ACC112 (cell line): ENCODE data around the gene STK39.

Experiments
- H2AFZ ChIP-seq: fragments of 200-600 bp; sonication (generic); one replicate; pipeline ENCODE4 v1.6.0; 2017; ENCODE audit warnings: antibody characterized with exemption, low read length; ENCODE audit not compliant: unreplicated experiment
- H3K27ac ChIP-seq: fragments of 200-600 bp; sonication (generic); 2 replicates; pipeline ENCODE4 v1.5.1; 2014; ENCODE audit warnings: low read depth, mild to moderate bottlenecking, antibody characterized with exemption, low read length, moderate library complexity
- H3K27me3 ChIP-seq: fragments of 200-600 bp; sonication (generic); 2 replicates; pipeline ENCODE4 v1.6.1; 2014; ENCODE audit warnings: mild to moderate bottlenecking, antibody characterized with exemption, low read length, moderate library complexity, mixed read lengths; ENCODE audit not compliant: insufficient read depth
- H3K36me3 ChIP-seq: fragments of 200-600 bp; sonication (generic); 2 replicates; pipeline ENCODE4 v1.6.1; 2016; ENCODE audit warnings: mild to moderate bottlenecking, antibody characterized with exemption, low read length, moderate library complexity, mixed read lengths; ENCODE audit not compliant: insufficient read depth
- H3K4me1 ChIP-seq: fragments of 200-600 bp; sonication (generic); one replicate; pipeline ENCODE4 v1.6.1; 2016; ENCODE audit warnings: low read length, mixed read lengths; ENCODE audit not compliant: insufficient read depth, unreplicated experiment, control insufficient read depth
- H3K4me3 ChIP-seq: fragments of 200-600 bp; sonication (generic); 2 replicates; pipeline ENCODE4 v1.5.1; 2014; ENCODE audit warnings: mild to moderate bottlenecking, low read depth, low read length
- H3K79me2 ChIP-seq: fragments of 200-600 bp; sonication (generic); one replicate; pipeline ENCODE4 v1.6.0; 2016; ENCODE audit warnings: low read length; ENCODE audit not compliant: control insufficient read depth, unreplicated experiment, insufficient read depth

STK39 gene

GRCh38 chr2:168243061-168243460, 4.3 kb downstream of the STK39 start:
- no peak overlapping the region for H3K4me3 ChIP-seq
- no peak overlapping the region for H3K27ac ChIP-seq
- H3K4me1 ChIP-seq, result peaks cover 21% of the 10 kb centered on the region
- H3K36me3 ChIP-seq, result no peaks in the 10 kb centered on the region
- H2AFZ ChIP-seq, result no peak overlapping the region
- H3K79me2 ChIP-seq, result peaks cover 56% of the 10 kb centered on the region
- H3K27me3 ChIP-seq, result no peaks in the 10 kb centered on the region

DNA sequence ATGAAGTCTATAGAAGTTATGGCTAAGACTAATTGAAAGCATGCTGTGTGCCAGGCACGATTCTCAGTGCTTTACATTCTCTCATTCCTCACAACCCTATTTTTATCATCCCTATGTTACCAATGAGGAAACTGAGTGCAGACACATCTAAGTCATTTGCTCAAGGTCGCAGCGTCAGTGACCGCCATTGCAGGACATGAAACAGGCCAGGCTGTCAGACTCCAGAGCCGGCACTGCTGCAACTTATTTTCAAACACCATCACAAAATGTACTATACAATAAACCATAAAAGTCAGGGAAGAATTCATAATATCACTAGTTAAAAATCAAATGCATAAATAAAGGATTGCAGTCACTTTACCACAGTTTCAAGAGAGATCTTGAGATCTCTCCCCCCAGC, 5.6 kb downstream of the STK39 start:
- H3K36me3 ChIP-seq, result no peaks in the 10 kb centered on the region
- H3K27ac ChIP-seq, result no peak overlapping the region
- no peaks in the 10 kb centered on the region for H3K27me3 ChIP-seq
- H3K4me1 ChIP-seq, result peaks cover 25% of the 10 kb centered on the region
- H3K4me3 ChIP-seq, result no peak overlapping the region
- H3K79me2 ChIP-seq, result peaks cover 60% of the 10 kb centered on the region
- H2AFZ ChIP-seq, result no peak overlapping the region

DNA sequence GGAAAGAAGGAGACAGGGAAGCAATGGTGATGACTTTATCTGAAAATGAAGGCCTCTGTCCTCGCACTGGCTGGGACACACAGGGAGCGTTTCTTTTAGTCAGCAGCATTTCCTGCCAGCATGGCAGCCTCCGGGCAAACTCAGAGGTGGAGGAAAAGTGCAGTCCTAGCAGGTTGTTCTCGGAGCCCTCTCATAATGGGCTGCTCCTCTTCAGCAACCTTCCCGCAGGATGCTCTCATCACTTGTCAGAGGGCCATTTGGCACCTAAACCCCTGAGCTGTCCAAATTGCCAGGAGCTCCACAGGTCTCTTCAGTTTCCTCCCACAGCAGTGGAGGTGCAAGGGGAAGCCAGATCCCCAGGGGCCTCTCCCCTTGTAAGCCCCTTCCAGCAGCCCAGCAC, 6.2 kb downstream of the STK39 start:
- Histone ChIP-seq H3K4me1 (peaks cover 25% of the 10 kb centered on the region), H3K4me3 (no peak overlapping the region), H3K27me3 (no peaks in the 10 kb centered on the region), H2AFZ (no peak overlapping the region), H3K36me3 (no peaks in the 10 kb centered on the region), H3K79me2 (peaks cover 58% of the 10 kb centered on the region), H3K27ac (no peak overlapping the region)

DNA sequence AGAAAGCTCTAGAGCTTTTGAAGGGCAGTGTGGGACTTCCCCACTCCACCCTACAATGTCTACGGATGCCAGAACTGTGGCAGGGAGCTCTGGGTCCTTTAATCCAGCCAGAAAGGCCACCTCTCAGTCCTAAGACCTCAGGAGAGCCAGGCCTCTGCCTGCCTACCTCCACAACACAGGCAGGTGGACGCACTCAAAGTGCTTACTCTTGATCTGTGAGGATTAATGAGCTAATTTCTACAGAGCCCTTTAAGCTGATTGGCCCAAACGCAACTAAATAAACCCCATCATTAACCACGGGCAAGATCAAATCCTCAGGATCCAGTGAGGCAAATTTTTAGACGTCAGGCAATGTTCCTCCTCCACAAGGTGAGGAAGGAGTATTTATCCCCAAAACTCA, 8.1 kb downstream of the STK39 start:
- H3K36me3 ChIP-seq, result no peaks in the 10 kb centered on the region
- H3K27me3 ChIP-seq, result no peaks in the 10 kb centered on the region
- H2AFZ ChIP-seq, result no peak overlapping the region
- no peak overlapping the region for H3K4me3 ChIP-seq
- H3K4me1 ChIP-seq, result peaks cover 16% of the 10 kb centered on the region
- H3K27ac ChIP-seq, result no peak overlapping the region
- H3K79me2 ChIP-seq, result peaks cover 41% of the 10 kb centered on the region

DNA sequence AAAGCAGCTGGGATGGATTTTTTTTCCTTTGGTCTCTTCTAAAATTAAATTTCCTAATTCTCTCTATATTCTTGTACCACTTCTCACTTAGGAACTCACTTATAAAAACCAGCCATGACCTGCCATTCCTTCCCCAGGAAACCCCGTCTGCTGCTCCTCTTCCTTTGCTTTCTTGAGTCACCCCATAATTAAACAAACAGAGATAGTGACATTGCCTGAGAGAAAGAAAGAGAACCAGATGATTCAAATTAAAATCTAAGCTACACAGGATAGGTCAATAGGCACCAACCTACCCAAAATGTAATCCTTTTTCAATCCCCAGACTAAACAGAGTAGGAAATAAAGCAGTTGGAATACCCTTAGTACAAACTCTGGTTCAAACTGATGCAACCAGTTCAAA, 9.7 kb downstream of the STK39 start:
- H3K4me1 ChIP-seq, result peaks cover 25% of the 10 kb centered on the region
- no peak overlapping the region for H2AFZ ChIP-seq
- no peak overlapping the region for H3K27ac ChIP-seq
- H3K79me2 ChIP-seq, result peaks cover 36% of the 10 kb centered on the region
- H3K27me3 ChIP-seq, result no peaks in the 10 kb centered on the region
- H3K36me3 ChIP-seq, result no peaks in the 10 kb centered on the region
- H3K4me3 ChIP-seq, result no peak overlapping the region

- H3K79me2 ChIP-seq, result peaks cover 43% of the 10 kb centered on the region
Observed at GRCh38 chr2:168234407-168235085, 12.8 kb downstream of the STK39 start.

DNA sequence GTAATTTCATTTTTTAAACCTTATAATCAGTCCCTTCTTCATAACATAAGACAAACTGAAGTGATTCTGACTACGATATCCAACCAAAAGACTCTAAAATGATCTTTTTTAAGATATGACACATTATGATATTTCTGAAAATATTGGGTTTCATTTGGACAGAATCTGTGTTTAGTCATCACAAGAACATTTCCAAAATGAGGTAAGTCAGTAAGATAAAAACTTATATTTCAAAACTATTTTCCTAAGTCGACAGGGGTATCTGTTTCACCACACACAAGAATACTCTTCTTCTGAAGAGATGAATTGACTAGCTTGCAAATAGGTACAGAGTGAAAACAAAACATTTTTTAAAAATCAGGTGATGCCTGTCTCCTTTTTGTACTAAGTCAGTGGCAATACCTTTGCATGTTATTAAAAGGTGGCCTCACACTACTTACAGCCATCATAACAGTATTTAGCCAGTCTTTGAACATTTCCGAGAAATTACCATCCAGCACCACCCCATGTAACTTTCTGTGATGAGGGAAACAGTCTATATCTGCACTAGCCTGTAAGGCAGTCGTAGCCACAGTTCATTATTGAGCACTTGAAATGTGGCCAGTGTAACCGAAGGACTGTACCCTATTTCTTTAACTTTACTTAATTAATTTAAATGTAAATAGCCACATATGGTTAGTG, 13.5 kb downstream of the STK39 start:
- Histone ChIP-seq H3K4me1 (peaks cover 25% of the 10 kb centered on the region), H3K4me3 (peak overlapping the region; percentile 28; the same call in 1 of the 2 replicates), H3K36me3 (no peaks in the 10 kb centered on the region), H3K27me3 (no peaks in the 10 kb centered on the region), H3K79me2 (peaks cover 37% of the 10 kb centered on the region), H3K27ac (peak overlapping the region; percentile 79), H2AFZ (peak overlapping the region; percentile 8)

More at GRCh38 chr2:168234407-168235085, 12.8 kb downstream of the STK39 start:
- peaks cover 25% of the 10 kb centered on the region for H3K4me1 ChIP-seq
- peak overlapping the region; percentile 79; the same call in 1 of the 2 replicates for H3K27ac ChIP-seq
- no peak overlapping the region for H3K4me3 ChIP-seq
- no peaks in the 10 kb centered on the region for H3K36me3 ChIP-seq
- no peaks in the 10 kb centered on the region for H3K27me3 ChIP-seq
- H2AFZ ChIP-seq, result no peak overlapping the region

GRCh38 chr2:168233166-168233565, 14.2 kb downstream of the STK39 start:
- Histone ChIP-seq H3K27ac (peak overlapping the region; percentile 79), H2AFZ (peak overlapping the region; percentile 8), H3K79me2 (peaks cover 34% of the 10 kb centered on the region), H3K36me3 (no peaks in the 10 kb centered on the region), H3K4me3 (peak overlapping the region; percentile 28; the same call in 1 of the 2 replicates), H3K4me1 (peaks cover 25% of the 10 kb centered on the region), H3K27me3 (no peaks in the 10 kb centered on the region)

DNA sequence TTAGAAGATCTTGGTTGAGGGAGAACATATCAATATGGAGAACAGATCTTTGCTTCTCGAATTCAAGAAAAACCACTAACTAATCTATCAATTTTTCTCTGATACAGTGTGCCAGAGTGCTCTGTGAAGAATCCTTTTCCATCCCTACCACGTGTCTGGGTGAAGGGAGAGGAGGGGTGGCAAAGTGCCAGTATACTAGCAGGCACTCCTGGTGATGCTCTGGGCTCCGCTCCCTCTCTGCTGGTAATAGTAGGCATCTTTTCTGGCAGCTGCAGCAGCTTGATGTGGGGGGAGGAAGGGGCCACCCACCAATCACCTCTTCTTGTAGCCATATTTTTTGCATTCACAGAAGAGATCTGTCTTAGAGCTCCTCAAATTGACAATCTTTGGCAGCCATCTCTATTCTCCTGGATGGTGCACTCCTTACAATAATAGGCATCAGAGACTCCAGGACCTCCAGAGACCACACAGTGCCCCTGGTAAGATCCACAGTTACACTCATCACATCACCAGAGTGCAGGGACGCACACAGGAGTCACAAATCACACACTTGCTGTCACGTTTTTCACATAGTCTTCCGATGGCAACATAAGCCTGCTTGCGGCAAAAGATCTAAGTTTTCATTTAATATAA, 15.7 kb downstream of the STK39 start:
- no peak overlapping the region for H3K4me3 ChIP-seq
- peaks cover 19% of the 10 kb centered on the region for H3K4me1 ChIP-seq
- peaks cover 35% of the 10 kb centered on the region for H3K79me2 ChIP-seq
- H3K27me3 ChIP-seq, result no peaks in the 10 kb centered on the region
- H3K36me3 ChIP-seq, result no peaks in the 10 kb centered on the region
- H2AFZ ChIP-seq, result no peak overlapping the region
- no peak overlapping the region for H3K27ac ChIP-seq

DNA sequence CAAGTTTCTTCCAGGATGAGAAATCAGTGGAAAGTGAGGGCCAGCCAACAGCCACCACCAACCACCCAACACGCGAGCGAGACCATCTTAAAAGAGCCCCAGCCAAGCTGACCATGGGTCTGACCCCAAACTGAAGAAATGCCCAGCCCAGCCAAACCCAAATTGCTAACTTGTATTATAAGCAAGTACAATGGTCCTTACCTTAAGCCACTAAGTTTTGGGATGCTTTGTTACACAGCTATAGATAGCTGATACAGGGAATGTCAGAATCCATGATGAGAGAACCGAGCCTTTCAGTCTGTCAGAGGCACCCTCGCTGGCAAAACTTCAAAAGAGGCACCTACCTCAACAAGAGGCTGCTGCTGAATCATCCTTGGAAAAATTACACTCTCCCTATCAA, 17.0 kb downstream of the STK39 start:
- Histone ChIP-seq H3K4me3 (no peak overlapping the region), H3K79me2 (peaks cover 47% of the 10 kb centered on the region), H3K4me1 (peaks cover 19% of the 10 kb centered on the region), H3K36me3 (no peaks in the 10 kb centered on the region), H2AFZ (no peak overlapping the region), H3K27me3 (no peaks in the 10 kb centered on the region), H3K27ac (no peak overlapping the region)
